ENCODE data around the gene CYTH2.
A peak's percentile ranks its signal among the peaks of the same experiment; 100 is the strongest.
"Not testable (repeated sequence)": the region's sequence is repeated elsewhere in the genome, so short reads cannot be mapped to it uniquely, and the experiment has no call there.

Gene CYTH2

GRCh38 chr19:48477698-48478338 is 8.6 kb downstream of the CYTH2 start:
- DNase-seq (ENCODE audit: low spot score): no peak

- no peak for DNase-seq (ENCODE audit: low spot score)
Observed at GRCh38 chr19:48478339-48479256, 9.4 kb downstream of the CYTH2 start.

DNA sequence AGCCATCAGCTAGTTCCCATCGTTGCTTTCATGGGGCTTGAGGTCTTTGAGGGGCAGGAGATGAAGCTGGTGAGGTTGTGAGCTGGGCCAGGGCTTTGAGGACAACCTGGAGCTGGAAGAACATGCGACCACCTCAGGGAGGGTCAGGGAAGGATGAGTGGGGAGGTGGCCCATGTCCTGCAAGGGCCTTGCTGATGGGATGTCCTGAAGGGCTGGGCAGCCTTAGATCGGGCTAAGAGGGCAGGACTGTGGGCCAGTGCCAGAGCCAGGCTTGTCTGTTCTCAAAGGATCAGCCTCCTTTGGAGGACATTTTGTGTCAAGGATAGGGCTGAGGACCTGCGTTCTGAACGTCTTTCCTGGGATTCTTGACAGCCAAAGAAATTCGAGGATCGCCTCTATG is 10.5 kb downstream of the CYTH2 start:
- no peak for DNase-seq (ENCODE audit: low spot score)

DNA sequence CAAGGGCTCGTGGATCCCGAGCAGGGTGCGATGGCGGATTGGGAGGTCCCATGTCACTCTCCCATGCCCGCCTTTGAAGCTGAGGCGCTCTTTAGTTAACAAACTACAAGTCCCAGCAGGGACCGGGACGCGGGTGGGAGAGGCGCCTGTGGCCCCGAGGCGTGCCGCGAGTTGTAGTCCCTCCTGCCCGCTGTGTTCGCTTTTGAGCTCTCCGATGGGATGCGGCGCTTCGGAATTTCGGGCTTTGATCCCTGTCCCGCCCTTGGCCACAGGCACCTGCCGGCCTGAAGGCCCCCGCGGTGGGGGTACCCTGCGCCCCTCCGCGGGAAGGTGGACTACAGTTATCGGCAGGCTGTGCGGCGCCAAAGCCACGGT is 11.0 kb downstream of the CYTH2 start:
- DNase-seq (ENCODE audit: low spot score): no peak

DNA sequence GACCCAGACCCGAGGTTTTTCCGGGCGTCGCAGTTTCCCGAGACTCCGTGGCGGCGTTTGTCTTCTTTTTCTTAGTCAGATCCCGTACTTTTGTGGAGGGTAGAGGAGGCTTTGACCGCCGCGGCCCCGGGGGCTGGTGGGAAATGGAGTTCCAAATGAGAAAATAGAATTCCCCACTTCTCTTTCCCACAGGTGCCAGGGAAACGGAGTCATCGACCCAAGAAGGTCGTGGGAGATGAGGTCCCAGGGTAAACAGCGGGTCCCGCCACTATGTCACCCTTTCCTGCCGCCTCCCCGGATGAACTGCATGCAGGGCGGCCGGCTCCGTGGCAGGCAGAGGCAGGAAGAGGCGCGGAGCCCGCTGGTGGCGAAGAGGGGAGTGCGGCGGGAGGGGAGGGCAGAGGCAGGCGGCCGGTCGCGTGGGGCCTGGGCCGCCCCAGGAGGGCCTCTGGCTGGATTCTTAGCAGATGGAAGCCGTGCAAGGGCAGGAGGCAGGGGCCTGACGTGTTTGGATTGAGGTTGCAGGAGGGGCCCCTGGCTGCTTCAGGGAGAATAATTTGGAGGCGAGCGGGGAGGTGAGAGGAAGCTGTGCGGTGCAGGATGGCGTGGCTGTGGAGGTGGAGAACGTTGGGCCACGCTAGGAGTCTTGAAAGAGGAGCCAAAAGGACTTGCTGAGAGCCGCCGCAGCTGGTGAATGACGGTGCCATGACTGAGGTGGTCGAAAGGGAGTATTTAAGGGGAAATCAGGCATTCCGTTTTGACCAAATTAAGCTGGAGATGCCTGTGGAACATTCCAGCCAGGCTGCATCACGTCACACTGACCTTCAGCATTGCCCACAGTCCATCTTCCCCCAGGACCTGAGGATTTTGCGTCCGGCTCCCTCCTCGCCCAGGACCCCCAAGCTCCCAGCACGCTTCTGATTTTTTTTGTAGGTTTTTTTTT is 11.7 kb downstream of the CYTH2 start:
- no peak for DNase-seq (ENCODE audit: low spot score)

- DNase-seq (ENCODE audit: low spot score): no peak
Observed at GRCh38 chr19:48481846-48482639, 12.9 kb downstream of the CYTH2 start.

DNA sequence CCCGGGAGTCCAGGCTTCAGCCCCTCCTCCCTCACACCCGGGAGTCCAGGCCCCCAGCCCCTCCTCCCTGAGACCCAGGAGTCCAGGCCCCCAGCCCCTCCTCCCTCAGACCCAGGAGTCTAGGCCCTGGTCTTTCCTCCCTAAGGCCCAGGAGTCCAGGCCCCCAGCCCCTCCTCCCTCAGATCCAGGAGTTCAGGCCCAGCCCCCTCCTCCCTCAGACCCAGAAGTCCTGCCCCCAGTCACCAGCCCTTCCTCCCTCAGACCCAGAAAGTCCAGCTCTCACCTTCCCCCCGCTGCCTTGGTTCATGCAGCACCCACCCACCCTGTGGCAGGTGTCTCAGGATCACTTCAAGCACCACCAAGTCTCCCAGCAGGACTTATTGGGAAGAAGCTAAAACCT is 14.1 kb downstream of the CYTH2 start:
- DNase-seq (ENCODE audit: low spot score): no peak

GRCh38 chr19:48484247-48484893 is 15.2 kb downstream of the CYTH2 start:
- no peak for DNase-seq (ENCODE audit: low spot score)

DNA sequence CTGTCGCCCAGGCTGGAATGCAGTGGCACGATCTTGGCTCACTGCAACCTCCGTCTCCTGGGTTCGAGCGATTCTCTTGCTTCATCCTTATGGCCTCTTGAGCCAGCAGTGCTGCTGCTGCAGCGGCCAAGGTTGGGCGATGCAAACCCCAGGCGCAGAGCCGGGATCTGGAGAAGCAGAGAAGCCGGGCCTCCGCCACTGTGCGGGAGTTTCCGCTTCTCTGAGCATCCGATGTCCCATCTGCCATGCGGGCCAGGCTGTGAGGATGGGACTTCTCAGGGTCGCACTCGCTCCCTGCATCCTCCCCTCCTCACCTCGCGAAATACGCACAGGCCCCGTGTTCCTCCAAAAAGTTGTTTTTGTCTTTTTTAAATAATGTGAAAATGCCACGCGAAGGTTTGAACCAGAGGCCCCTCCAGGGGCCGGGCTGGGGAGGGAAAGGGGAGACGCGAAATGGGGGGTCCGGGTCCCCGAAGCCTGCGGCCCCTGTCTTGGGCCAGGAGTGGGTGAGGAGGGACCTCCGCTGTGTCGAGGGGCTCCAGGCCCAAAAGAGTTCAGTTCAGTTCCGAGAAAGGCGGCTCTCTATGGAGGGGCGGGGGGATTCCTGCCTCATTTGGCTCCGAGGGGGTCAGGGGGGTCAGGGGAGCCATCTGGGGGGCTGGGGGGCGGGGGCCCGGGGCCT is 15.9 kb downstream of the CYTH2 start:
- no peak for DNase-seq (ENCODE audit: low spot score)

DNA sequence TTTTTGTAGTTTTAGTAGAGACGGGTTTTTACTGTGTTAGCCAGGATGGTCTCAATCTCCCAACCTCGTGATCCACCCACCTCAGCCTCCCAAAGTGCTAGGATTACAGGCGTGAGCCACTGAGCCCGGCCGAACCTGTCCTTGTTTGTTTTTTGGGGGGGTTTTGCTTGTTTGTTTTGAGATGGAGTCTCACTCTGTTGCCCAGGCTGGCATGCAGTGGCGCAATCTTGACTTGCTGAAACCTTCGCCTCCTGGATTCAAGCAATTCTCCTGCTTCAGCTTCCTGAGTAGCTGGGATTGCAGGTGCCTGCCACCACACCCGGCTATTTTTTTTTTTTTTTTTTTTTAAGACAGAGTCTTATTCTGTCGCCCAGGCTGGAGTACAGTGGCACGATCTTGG is 17.5 kb downstream of the CYTH2 start:
- not testable (repeated sequence) for DNase-seq (ENCODE audit: low spot score)

DNA sequence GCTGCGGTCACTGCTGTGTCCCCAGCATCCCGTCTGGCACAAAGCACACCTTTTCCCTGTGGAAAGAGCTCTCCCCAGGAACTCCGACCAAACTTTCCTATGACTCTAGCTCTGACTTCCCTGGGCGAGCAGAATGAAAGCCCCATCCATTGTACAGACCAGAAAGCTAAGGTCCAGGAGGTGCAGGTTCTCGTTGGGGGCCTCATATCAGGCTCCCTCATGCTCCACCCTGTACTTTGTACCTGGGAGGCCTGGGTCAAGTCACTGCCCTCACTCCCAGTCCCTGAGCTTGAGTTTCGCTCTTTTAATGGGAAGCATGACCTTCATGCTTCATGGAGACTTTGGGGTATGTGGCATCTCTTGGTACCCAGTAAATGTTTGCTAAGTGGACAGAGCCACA is 18.4 kb downstream of the CYTH2 start:
- DNase-seq (ENCODE audit: low spot score): no peak

DNA sequence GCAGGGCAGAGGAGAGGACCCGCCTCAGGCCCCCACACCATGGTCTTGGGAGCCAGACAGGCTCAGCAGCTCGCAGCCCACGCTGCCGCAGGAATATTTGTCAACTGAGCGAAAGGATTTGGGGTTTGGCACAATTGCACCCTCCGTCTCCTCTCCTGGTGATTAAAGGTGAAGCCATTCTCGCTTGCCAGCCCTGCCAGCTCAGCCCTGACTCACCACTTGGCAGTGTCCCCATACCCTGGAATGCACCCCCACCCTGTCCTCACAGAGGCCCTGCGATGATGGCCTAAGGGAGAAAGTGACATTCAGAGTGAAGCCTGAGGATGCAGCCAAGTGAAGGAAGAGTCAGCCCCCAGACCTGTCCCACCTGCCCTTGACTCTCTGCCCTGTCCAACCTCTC is 18.8 kb downstream of the CYTH2 start:
- no peak for DNase-seq (ENCODE audit: low spot score)

DNA sequence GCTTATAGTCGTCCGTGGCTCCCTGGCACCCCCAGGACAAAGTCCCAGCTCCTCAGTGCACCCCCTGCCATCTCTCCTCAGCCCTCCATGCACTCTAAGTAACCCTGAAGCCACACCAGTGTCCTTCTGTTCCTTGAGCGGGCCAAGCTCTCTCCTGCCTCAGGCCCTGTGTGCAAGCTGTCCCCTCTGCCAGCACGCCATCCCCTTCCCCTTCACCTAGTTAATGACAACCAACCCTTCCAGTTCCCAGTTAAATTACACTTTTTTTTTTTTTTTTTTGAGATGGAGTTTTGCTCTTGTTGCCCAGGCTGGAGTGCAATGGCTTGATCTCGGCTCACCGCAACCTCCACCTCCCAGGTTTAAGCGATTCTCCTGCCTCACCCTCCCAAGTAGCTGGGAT is 19.3 kb downstream of the CYTH2 start:
- DNase-seq (ENCODE audit: low spot score): not testable (repeated sequence)

DNA sequence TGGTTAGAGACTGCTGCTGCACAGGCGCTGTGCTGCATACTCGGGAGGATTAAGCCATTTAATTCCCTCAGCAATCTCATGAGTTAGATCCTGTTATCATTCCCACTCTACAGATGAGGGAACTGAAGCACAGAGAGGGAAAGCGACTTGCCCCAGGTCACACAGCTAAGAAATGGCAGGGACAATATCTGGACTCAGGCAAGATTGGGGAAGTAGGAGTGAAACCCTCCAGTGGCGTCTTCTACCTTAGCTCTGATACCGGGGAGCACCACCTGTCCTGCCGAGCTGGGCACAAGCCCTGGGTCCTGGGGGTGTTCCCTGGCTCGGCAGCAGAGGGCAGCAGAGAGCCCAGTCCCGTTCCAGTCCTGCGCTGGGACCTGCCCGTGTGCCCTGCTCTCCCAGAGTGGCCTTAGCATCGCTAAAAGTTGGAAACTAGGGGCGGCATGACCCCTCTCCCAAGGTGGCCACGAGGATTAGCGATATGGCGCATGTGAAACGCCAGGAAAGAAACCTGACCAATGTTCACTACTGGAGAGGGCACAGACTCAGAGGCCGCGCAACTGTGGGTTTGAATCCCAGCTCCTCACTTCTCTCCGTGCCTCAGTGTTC is 20.5 kb downstream of the CYTH2 start:
- DNase-seq (ENCODE audit: low spot score): peak; percentile 98

DNA sequence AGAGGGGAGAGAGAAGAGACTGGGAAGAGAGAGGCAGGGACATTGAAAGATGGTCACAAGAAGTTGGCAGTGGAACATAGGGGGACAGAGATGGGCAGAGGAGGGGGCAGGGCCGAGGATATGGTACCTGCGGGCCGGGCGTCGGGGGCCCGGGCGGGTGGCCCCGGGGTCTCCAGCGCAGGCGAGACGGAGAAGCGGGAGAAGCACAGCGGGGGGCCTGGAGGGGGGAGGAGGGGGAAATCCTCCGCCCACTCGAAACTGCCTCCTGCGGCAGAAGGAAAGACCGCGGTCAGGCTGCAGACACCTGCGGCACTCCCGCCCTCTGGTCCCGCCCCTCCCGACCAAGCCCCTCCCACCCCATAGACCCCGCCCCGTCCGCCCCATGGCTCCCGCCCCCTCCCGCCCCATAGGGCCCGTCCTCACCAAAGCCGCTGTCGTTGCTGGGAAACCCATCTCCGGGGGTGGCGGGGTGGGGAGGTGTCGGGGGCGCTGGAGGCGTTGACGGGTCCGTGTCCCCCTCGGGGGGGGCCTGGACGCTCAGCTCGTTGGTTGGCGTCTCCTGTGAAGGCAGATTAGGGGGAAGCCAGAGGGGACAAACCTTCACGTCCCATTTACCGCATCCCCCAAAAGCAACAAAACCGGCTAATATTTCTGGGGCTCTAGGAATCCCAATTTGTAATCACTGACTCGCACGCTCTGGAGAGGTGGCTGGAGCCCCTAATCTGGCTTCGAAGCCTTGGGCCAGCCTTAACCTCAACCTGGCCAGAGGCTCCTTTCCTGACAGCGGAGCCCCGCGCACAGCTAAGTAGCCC is 22.0 kb downstream of the CYTH2 start:
- peak; percentile 72 for DNase-seq (ENCODE audit: low spot score)

DNA sequence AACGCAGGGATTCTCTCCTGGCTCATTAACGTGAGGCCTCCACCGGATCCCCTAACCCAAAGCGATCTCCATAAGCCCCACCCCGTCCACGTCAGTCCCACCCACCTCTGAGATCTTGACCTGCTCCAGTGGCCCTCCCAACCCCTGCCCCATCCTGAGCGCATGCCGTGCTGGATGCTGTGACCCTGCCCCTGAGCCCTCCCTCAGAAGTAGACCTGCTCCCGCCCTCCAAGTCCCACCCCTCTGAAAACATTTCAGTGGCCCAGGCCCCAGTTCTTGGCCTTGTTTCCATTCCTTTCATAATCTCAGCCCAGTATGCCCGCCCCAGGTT is 22.6 kb downstream of the CYTH2 start:
- DNase-seq (ENCODE audit: low spot score): no peak

GRCh38 chr19:48492925-48493717 is 24.0 kb downstream of the CYTH2 start:
- peak; percentile 98 for DNase-seq (ENCODE audit: low spot score)

DNA sequence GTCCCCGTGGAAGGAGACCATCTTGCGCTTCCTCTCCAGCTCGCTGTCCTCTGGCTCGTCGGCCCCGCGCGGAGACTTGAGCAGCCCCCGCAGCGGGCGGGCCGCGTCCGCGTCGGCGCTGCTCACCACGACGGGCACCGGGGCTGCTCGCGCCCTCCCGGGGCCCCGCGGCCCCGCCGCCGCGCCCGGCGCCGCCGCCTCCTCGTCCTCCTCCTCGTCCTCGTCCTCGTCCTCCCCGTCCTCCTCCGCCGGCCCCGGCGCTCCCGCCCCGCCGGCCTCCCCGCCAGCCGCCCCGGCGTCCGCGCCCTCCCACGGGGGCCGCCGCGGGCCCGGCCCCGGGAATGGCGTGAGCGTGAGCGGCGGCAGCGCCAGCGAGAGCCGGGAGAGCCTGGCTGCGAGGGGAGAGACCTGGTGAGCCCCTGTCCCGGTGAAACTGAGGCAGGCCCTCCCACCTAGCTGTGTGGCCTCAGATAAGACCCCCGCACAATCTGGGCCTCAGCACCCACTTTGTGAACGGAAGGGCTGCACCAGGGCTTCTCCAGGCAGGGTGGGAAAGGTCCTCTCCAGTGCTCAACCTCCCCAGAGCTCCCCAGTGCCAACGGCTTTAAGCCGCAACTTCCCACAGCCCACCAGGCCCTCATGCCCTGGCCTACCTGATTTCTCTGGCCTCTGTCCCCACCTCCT is 24.7 kb downstream of the CYTH2 start:
- DNase-seq (ENCODE audit: low spot score): no peak
